Activated CD4-positive, alpha-beta T cell treated with anti-CD3 and anti-CD28 coated beads for 48 hours (primary cell): ENCODE data around the gene TNFSF9.

ENCODE experiments used
- DNase-seq: peaks from one replicate; pipeline ENCODE4 v3.0.0-alpha.2; 2020

Gene TNFSF9

GRCh38 chr19:6530386-6531162, at the start of gene TNFSF9:
TSS of gene TNFSF9 (plus strand) at chr19:6531026. CDS start at chr19:6531037, 11 bp downstream.
- DNase-seq = peak; percentile 88

GRCh38 chr19:6481541-6482342, 49.1 kb upstream of the TNFSF9 start, which contains the start of gene DENND1C:
TSS of gene DENND1C (minus strand) at chr19:6481787. CDS start at chr19:6481695, 92 bp downstream.
- peak; percentile 77 for DNase-seq

- DNase-seq = peak; percentile 36
Observed at GRCh38 chr19:6482343-6482686, 48.5 kb upstream of the TNFSF9 start.

- no peak for DNase-seq
Observed at GRCh38 chr19:6483235-6483634, 47.6 kb upstream of the TNFSF9 start.

- no peak for DNase-seq
Observed at GRCh38 chr19:6484230-6484629, 46.6 kb upstream of the TNFSF9 start.

DNA sequence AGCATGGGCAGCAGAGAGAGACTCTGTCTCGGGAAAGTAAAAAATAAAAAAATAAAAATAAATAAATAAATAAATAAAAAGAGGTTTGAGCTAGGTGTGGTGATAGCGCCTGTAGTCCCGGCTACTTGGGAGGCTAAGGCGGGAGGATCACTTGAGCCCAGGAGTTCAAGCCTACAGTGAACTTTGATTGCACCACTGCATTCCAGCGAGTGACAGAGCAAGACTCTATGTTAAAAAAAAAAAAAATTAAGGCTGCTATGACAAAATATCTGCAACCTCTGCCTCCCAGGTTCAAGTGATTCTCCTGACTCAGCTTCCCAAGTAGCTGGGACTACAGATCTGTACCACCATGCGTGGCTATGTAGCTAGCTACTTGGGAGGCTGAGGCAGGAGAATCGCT, 46.0 kb upstream of the TNFSF9 start:
- DNase-seq = no peak

DNA sequence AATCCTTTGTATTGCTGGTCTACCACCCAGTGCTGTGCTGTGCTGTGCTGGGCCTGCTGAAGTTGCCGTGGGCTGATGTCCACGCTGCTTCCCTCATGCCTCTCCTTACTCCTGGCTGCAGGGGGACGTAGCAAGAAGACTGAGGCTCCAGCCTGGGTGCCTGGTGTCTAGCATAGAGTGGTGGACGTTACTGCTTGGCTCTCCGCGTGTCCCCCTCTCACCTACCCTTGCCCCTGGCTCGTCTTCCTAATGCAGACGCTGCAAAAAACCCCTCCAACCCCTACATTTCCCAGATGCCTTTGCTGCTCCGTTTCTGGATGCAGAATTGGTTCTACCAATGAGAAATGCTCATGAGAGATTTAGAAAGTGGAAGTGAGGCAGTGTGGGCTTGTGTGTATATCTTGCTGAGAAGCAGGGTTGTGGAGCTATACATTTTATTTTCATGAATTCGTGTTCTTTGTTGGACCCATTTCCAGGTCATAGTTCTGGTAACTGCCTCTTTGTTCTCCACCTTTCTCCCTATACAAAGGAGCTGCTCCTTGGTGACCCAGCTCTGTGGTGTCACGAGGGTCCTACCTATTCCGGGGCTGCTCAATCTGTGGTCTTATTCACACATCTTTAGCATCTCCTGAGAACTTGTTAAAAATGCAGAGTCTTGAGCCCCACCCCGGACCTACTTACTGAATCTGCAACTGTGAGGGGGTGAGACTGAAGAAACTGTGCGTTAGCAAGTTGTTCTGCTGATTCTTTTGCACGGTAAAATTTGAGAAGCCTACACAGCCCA, 41.4 kb upstream of the TNFSF9 start:
- DNase-seq = no peak

- no peak for DNase-seq
Observed at GRCh38 chr19:6490134-6490533, 40.7 kb upstream of the TNFSF9 start.

- DNase-seq = no peak
Observed at GRCh38 chr19:6491802-6492592, 38.8 kb upstream of the TNFSF9 start.

- no peak for DNase-seq
Observed at GRCh38 chr19:6494438-6495036, 36.3 kb upstream of the TNFSF9 start.

- DNase-seq = no peak
Observed at GRCh38 chr19:6495947-6496346, 34.9 kb upstream of the TNFSF9 start.

GRCh38 chr19:6498294-6499036, 32.4 kb upstream of the TNFSF9 start:
- no peak for DNase-seq

DNA sequence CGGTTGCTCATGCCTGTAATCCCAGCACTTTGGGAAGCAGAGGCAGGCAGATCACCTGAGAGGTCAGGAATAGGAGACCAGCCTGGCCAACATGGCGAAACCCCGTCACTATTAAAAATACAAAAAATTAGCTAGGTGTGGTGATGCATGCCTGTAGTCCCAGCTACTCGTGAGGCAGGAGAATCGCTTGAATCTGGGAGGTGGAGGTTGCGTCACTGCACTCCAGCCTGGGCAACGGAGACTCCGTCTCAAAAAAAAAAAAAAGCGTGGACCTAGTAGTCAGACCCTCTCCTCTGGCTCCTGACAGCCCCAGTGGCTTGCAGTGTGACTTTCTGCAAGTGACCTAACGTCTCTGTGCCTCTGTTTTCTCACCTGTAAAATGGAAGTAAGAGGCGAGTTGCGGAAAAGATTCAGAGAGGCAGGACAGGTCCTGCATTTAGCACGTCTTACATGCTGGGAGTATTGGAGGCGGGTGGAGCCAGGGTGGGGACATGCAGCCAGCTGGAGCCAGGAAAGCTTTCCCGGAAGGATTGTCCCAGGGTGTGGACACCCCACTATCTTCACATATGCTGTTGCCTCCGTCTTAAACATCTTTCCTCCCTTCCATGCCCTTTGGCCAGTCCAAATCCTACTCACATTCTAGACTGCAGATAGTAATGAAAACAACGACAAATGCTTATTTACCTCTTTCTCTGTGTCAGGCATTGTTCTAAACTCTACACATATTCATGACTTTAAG, 31.6 kb upstream of the TNFSF9 start:
- DNase-seq = no peak

- no peak for DNase-seq
Observed at GRCh38 chr19:6500837-6501739, 29.7 kb upstream of the TNFSF9 start.

- peak; percentile 53 for DNase-seq
Observed at GRCh38 chr19:6501740-6502648, 28.8 kb upstream of the TNFSF9 start, which contains the start of gene TUBB4A. TSS of gene TUBB4A (minus strand) at chr19:6502309. CDS start at chr19:6502212, 97 bp downstream.

GRCh38 chr19:6503407-6504201, 27.2 kb upstream of the TNFSF9 start:
- no peak for DNase-seq
